ENCODE measurements around the gene CPPED1.

CPPED1 gene

GRCh38 chr16:12737563-12737962 is 66.1 kb downstream of the CPPED1 start:
- no peak for DNase-seq (ENCODE audit: low read depth in 2 of 2)

GRCh38 chr16:12735805-12736204 is 67.9 kb downstream of the CPPED1 start:
- DNase-seq (ENCODE audit: low read depth in 2 of 2): no peak

- no peak for DNase-seq (ENCODE audit: low read depth in 2 of 2)
Measured at GRCh38 chr16:12732600-12732999, 71.1 kb downstream of the CPPED1 start.

GRCh38 chr16:12729448-12729847 is 74.2 kb downstream of the CPPED1 start:
- DNase-seq (ENCODE audit: low read depth in 2 of 2): no peak

- no peak for DNase-seq (ENCODE audit: low read depth in 2 of 2)
Measured at GRCh38 chr16:12728469-12728868, 75.2 kb downstream of the CPPED1 start.

- no peak for DNase-seq (ENCODE audit: low read depth in 2 of 2)
Measured at GRCh38 chr16:12724226-12724625, 79.5 kb downstream of the CPPED1 start.

GRCh38 chr16:12723681-12724080 is 80.0 kb downstream of the CPPED1 start:
- no peak for DNase-seq (ENCODE audit: low read depth in 2 of 2)

GRCh38 chr16:12721841-12722421 is 81.8 kb downstream of the CPPED1 start:
- DNase-seq (ENCODE audit: low read depth in 2 of 2): no peak

- DNase-seq (ENCODE audit: low read depth in 2 of 2): no peak
Measured at GRCh38 chr16:12719972-12720371, 83.7 kb downstream of the CPPED1 start.

- no peak for DNase-seq (ENCODE audit: low read depth in 2 of 2)
Measured at GRCh38 chr16:12716658-12717057, 87.0 kb downstream of the CPPED1 start.

- DNase-seq (ENCODE audit: low read depth in 2 of 2): no peak
Measured at GRCh38 chr16:12709807-12710206, 93.9 kb downstream of the CPPED1 start.

GRCh38 chr16:12708266-12708665 is 95.4 kb downstream of the CPPED1 start:
- DNase-seq (ENCODE audit: low read depth in 2 of 2): no peak

- no peak for DNase-seq (ENCODE audit: low read depth in 2 of 2)
Measured at GRCh38 chr16:12706628-12707027, 97.1 kb downstream of the CPPED1 start.

GRCh38 chr16:12704492-12705111 is 99.1 kb downstream of the CPPED1 start:
- no peak for DNase-seq (ENCODE audit: low read depth in 2 of 2)

- no peak for DNase-seq (ENCODE audit: low read depth in 2 of 2)
Measured at GRCh38 chr16:12703935-12704334, 99.8 kb downstream of the CPPED1 start.

- no peak for DNase-seq (ENCODE audit: low read depth in 2 of 2)
Measured at GRCh38 chr16:12700161-12700560, 103.5 kb downstream of the CPPED1 start.

- DNase-seq (ENCODE audit: low read depth in 2 of 2): no peak
Measured at GRCh38 chr16:12699161-12699560, 104.5 kb downstream of the CPPED1 start.

- no peak for DNase-seq (ENCODE audit: low read depth in 2 of 2)
Measured at GRCh38 chr16:12697437-12697836, 106.2 kb downstream of the CPPED1 start.

GRCh38 chr16:12695454-12695853 is 108.2 kb downstream of the CPPED1 start:
- DNase-seq (ENCODE audit: low read depth in 2 of 2): no peak

- no peak for DNase-seq (ENCODE audit: low read depth in 2 of 2)
Measured at GRCh38 chr16:12690024-12690423, 113.7 kb downstream of the CPPED1 start.

- no peak for DNase-seq (ENCODE audit: low read depth in 2 of 2)
Measured at GRCh38 chr16:12688951-12689850, 114.5 kb downstream of the CPPED1 start.

GRCh38 chr16:12685806-12686205 is 117.9 kb downstream of the CPPED1 start:
- DNase-seq (ENCODE audit: low read depth in 2 of 2): no peak

Data from stimulated activated CD8-positive, alpha-beta memory T cell treated with anti-CD3 and anti-CD28 coated beads, Interleukin-15, amount 100 ng/mL, for 48 hours (primary cell).